ENCODE data around the gene FOXN1.

FOXN1 gene

GRCh38 chr17:28506763-28507487 is 777 bp downstream of the FOXN1 start:
- Histone ChIP-seq H3K4me3 (ENCODE audit: insufficient read length, low read depth) (no peak overlapping the region), H3K4me1 (ENCODE audit: insufficient read depth, insufficient read length) (peaks cover 9% of the 10 kb centered on the region), H3K27me3 (ENCODE audit: insufficient read depth, insufficient read length) (no peaks in the 10 kb centered on the region), H3K9me3 (ENCODE audit: insufficient read depth, low read length) (no peaks in the 10 kb centered on the region), H3K9ac (ENCODE audit: insufficient read length, low read depth) (no peak overlapping the region), H3K36me3 (ENCODE audit: insufficient read depth, insufficient read length, low read length) (no peaks in the 10 kb centered on the region)
- DNase-seq (ENCODE audit: low read depth, low spot score) = no peak
- TF ChIP-seq ZNF274 (IDR thresholded peaks at IDR 0.05; ENCODE audit: low read depth, low read length) (no peak), YY1 (IDR thresholded peaks at IDR 0.05; ENCODE audit: insufficient read depth, insufficient read length) (no peak), SUZ12 (IDR thresholded peaks at IDR 0.05; ENCODE audit: extremely low read depth, insufficient read depth, insufficient read length) (no peak)

- DNase-seq (ENCODE audit: low read depth, low spot score) = no peak
- H3K9me3 ChIP-seq (ENCODE audit: insufficient read depth, low read length) = no peaks in the 10 kb centered on the region
- no peak overlapping the region for H3K4me3 ChIP-seq (ENCODE audit: insufficient read length, low read depth)
- TF ChIP-seq ZNF274 (IDR thresholded peaks at IDR 0.05; ENCODE audit: low read depth, low read length) (no peak), YY1 (IDR thresholded peaks at IDR 0.05; ENCODE audit: insufficient read depth, insufficient read length) (no peak), SUZ12 (IDR thresholded peaks at IDR 0.05; ENCODE audit: extremely low read depth, insufficient read depth, insufficient read length) (no peak)
- H3K4me1 ChIP-seq (ENCODE audit: insufficient read depth, insufficient read length) = peaks cover 9% of the 10 kb centered on the region
- no peaks in the 10 kb centered on the region for H3K36me3 ChIP-seq (ENCODE audit: insufficient read depth, insufficient read length, low read length)
- H3K27me3 ChIP-seq (ENCODE audit: insufficient read depth, insufficient read length) = no peaks in the 10 kb centered on the region
- H3K9ac ChIP-seq (ENCODE audit: insufficient read length, low read depth) = no peak overlapping the region
These were observed 1.5 kb downstream of the FOXN1 start for GRCh38 chr17:28507567-28508203.

- peaks cover 9% of the 10 kb centered on the region for H3K4me1 ChIP-seq (ENCODE audit: insufficient read depth, insufficient read length)
- H3K4me3 ChIP-seq (ENCODE audit: insufficient read length, low read depth) = no peak overlapping the region
- DNase-seq (ENCODE audit: low read depth, low spot score) = no peak
- no peaks in the 10 kb centered on the region for H3K27me3 ChIP-seq (ENCODE audit: insufficient read depth, insufficient read length)
- H3K36me3 ChIP-seq (ENCODE audit: insufficient read depth, insufficient read length, low read length) = no peaks in the 10 kb centered on the region
- TF ChIP-seq ZNF274 (IDR thresholded peaks at IDR 0.05; ENCODE audit: low read depth, low read length) (no peak), YY1 (IDR thresholded peaks at IDR 0.05; ENCODE audit: insufficient read depth, insufficient read length) (no peak), SUZ12 (IDR thresholded peaks at IDR 0.05; ENCODE audit: extremely low read depth, insufficient read depth, insufficient read length) (no peak)
- no peaks in the 10 kb centered on the region for H3K9me3 ChIP-seq (ENCODE audit: insufficient read depth, low read length)
- no peak overlapping the region for H3K9ac ChIP-seq (ENCODE audit: insufficient read length, low read depth)
These were observed 2.1 kb downstream of the FOXN1 start for GRCh38 chr17:28508211-28508724.

- no peaks in the 10 kb centered on the region for H3K9me3 ChIP-seq (ENCODE audit: insufficient read depth, low read length)
- H3K4me3 ChIP-seq (ENCODE audit: insufficient read length, low read depth) = no peak overlapping the region
- no peak overlapping the region for H3K9ac ChIP-seq (ENCODE audit: insufficient read length, low read depth)
- no peak for DNase-seq (ENCODE audit: low read depth, low spot score)
- TF ChIP-seq YY1 (IDR thresholded peaks at IDR 0.05; ENCODE audit: insufficient read depth, insufficient read length) = no peak
- no peak for TF ChIP-seq ZNF274 (IDR thresholded peaks at IDR 0.05; ENCODE audit: low read depth, low read length)
- no peak for TF ChIP-seq SUZ12 (IDR thresholded peaks at IDR 0.05; ENCODE audit: extremely low read depth, insufficient read depth, insufficient read length)
- no peaks in the 10 kb centered on the region for H3K36me3 ChIP-seq (ENCODE audit: insufficient read depth, insufficient read length, low read length)
- H3K27me3 ChIP-seq (ENCODE audit: insufficient read depth, insufficient read length) = no peaks in the 10 kb centered on the region
- peaks cover 11% of the 10 kb centered on the region for H3K4me1 ChIP-seq (ENCODE audit: insufficient read depth, insufficient read length)
These were observed 3.6 kb downstream of the FOXN1 start for GRCh38 chr17:28509789-28510188.

- Histone ChIP-seq H3K9me3 (ENCODE audit: insufficient read depth, low read length) (no peaks in the 10 kb centered on the region), H3K27me3 (ENCODE audit: insufficient read depth, insufficient read length) (no peaks in the 10 kb centered on the region), H3K4me3 (ENCODE audit: insufficient read length, low read depth) (no peak overlapping the region), H3K36me3 (ENCODE audit: insufficient read depth, insufficient read length, low read length) (no peaks in the 10 kb centered on the region), H3K4me1 (ENCODE audit: insufficient read depth, insufficient read length) (peaks cover 11% of the 10 kb centered on the region), H3K9ac (ENCODE audit: insufficient read length, low read depth) (no peak overlapping the region)
- TF ChIP-seq SUZ12 (IDR thresholded peaks at IDR 0.05; ENCODE audit: extremely low read depth, insufficient read depth, insufficient read length) (no peak), YY1 (IDR thresholded peaks at IDR 0.05; ENCODE audit: insufficient read depth, insufficient read length) (no peak), ZNF274 (IDR thresholded peaks at IDR 0.05; ENCODE audit: low read depth, low read length) (no peak)
- DNase-seq (ENCODE audit: low read depth, low spot score) = no peak
These were observed 5.8 kb downstream of the FOXN1 start for GRCh38 chr17:28511858-28512461.

GRCh38 chr17:28513476-28513875 is 7.3 kb downstream of the FOXN1 start:
- H3K4me3 ChIP-seq (ENCODE audit: insufficient read length, low read depth) = no peak overlapping the region
- H3K4me1 ChIP-seq (ENCODE audit: insufficient read depth, insufficient read length) = peaks cover 7% of the 10 kb centered on the region
- TF ChIP-seq ZNF274 (IDR thresholded peaks at IDR 0.05; ENCODE audit: low read depth, low read length) = no peak
- no peak for TF ChIP-seq SUZ12 (IDR thresholded peaks at IDR 0.05; ENCODE audit: extremely low read depth, insufficient read depth, insufficient read length)
- TF ChIP-seq YY1 (IDR thresholded peaks at IDR 0.05; ENCODE audit: insufficient read depth, insufficient read length) = no peak
- DNase-seq (ENCODE audit: low read depth, low spot score) = no peak
- no peaks in the 10 kb centered on the region for H3K27me3 ChIP-seq (ENCODE audit: insufficient read depth, insufficient read length)
- H3K9me3 ChIP-seq (ENCODE audit: insufficient read depth, low read length) = no peaks in the 10 kb centered on the region
- no peaks in the 10 kb centered on the region for H3K36me3 ChIP-seq (ENCODE audit: insufficient read depth, insufficient read length, low read length)
- H3K9ac ChIP-seq (ENCODE audit: insufficient read length, low read depth) = no peak overlapping the region

- Histone ChIP-seq H3K4me1 (ENCODE audit: insufficient read depth, insufficient read length) (peaks cover 5% of the 10 kb centered on the region), H3K36me3 (ENCODE audit: insufficient read depth, insufficient read length, low read length) (no peaks in the 10 kb centered on the region), H3K4me3 (ENCODE audit: insufficient read length, low read depth) (no peak overlapping the region), H3K9me3 (ENCODE audit: insufficient read depth, low read length) (no peaks in the 10 kb centered on the region), H3K27me3 (ENCODE audit: insufficient read depth, insufficient read length) (no peaks in the 10 kb centered on the region), H3K9ac (ENCODE audit: insufficient read length, low read depth) (no peak overlapping the region)
- TF ChIP-seq ZNF274 (IDR thresholded peaks at IDR 0.05; ENCODE audit: low read depth, low read length) = no peak
- TF ChIP-seq SUZ12 (IDR thresholded peaks at IDR 0.05; ENCODE audit: extremely low read depth, insufficient read depth, insufficient read length) = no peak
- TF ChIP-seq YY1 (IDR thresholded peaks at IDR 0.05; ENCODE audit: insufficient read depth, insufficient read length) = no peak
- no peak for DNase-seq (ENCODE audit: low read depth, low spot score)
These were observed 8.4 kb downstream of the FOXN1 start for GRCh38 chr17:28514561-28515002.

Measured in NT2/D1 (cell line).